HepG2 (cell line): ENCODE data around the gene B9D2. TPM values are rescaled to one million over a fixed set of nuclear protein-coding genes. Genes with fewer than 3 reads are reported as not detected.

Experiments used
- GABPB1 ChIP-seq: IDR thresholded peaks from 2 replicates; pipeline ENCODE4 v1.6.1; 2016; ENCODE audit warnings: mild to moderate bottlenecking, missing genetic modification reagents, moderate library complexity, missing compliant biosample characterization
- GMEB2 ChIP-seq: IDR thresholded peaks from 2 replicates; pipeline ENCODE4 v1.6.1; 2016; ENCODE audit warnings: missing biosample characterization, missing genetic modification reagents, low read depth
- HOXA7 ChIP-seq: sonication (generic); formaldehyde crosslinking; IDR thresholded peaks from 2 replicates; pipeline ENCODE4 v1.8.1; 2022; ENCODE audit warnings: mild to moderate bottlenecking, missing genetic modification reagents, moderate library complexity
- KLF11 ChIP-seq: IDR thresholded peaks from 2 replicates; pipeline ENCODE4 v1.6.1; 2016; ENCODE audit warnings: missing compliant biosample characterization
- MIER2 ChIP-seq: IDR thresholded peaks from 2 replicates; pipeline ENCODE4 v1.6.1; 2016; ENCODE audit warnings: missing biosample characterization, missing genetic modification reagents
- MLLT10 ChIP-seq: sonication (generic); formaldehyde crosslinking; IDR thresholded peaks from 2 replicates; pipeline ENCODE4 v1.4.0; 2020; ENCODE audit warnings: missing genetic modification reagents
- MNT ChIP-seq: fragments of 450-650 bp; IDR thresholded peaks from 2 replicates; pipeline ENCODE4 v1.6.1; 2016
- REXO4 ChIP-seq: sonication (generic); formaldehyde crosslinking; IDR thresholded peaks from 2 replicates; pipeline ENCODE4 v1.8.0; 2022; ENCODE audit warnings: missing genetic modification reagents, mild to moderate bottlenecking, borderline replicate concordance
- RORA ChIP-seq: sonication (generic); formaldehyde crosslinking; IDR thresholded peaks from 2 replicates; pipeline ENCODE4 v1.5.0; 2020; ENCODE audit warnings: mild to moderate bottlenecking, missing genetic modification reagents, moderate library complexity
- SAP130 ChIP-seq: IDR thresholded peaks from 2 replicates; pipeline ENCODE4 v1.6.1; 2016; ENCODE audit warnings: low read depth
- SSRP1 ChIP-seq: IDR thresholded peaks from 2 replicates; pipeline ENCODE4 v1.6.1; 2016; ENCODE audit warnings: control low read depth
- THAP11 ChIP-seq: IDR thresholded peaks from 2 replicates; pipeline ENCODE4 v1.6.1; 2016; ENCODE audit warnings: missing biosample characterization, missing genetic modification reagents
- THYN1 ChIP-seq: sonication (generic); formaldehyde crosslinking; IDR thresholded peaks from 2 replicates; pipeline ENCODE4 v1.8.1; 2023; ENCODE audit warnings: low read depth, mild to moderate bottlenecking, moderate library complexity, missing genetic modification reagents, borderline replicate concordance
- WIZ ChIP-seq: sonication (generic); formaldehyde crosslinking; IDR thresholded peaks from 2 replicates; pipeline ENCODE4 v1.5.1; 2020; ENCODE audit warnings: mild to moderate bottlenecking, missing genetic modification reagents
- ZBED4 ChIP-seq: sonication (generic); formaldehyde crosslinking; IDR thresholded peaks from 2 replicates; pipeline ENCODE4 v1.4.0; 2020; ENCODE audit warnings: missing genetic modification reagents, borderline replicate concordance
- ZMAT3 ChIP-seq: sonication (generic); formaldehyde crosslinking; conservative IDR thresholded peaks from 2 replicates; pipeline ENCODE4 v1.7.0; 2021; ENCODE audit warnings: missing genetic modification reagents
- ZNF296 ChIP-seq: sonication (generic); formaldehyde crosslinking; conservative IDR thresholded peaks from 2 replicates; pipeline ENCODE4 v1.5.0; 2020; ENCODE audit warnings: mild to moderate bottlenecking, missing genetic modification reagents
- ZNF30 ChIP-seq: sonication (generic); formaldehyde crosslinking; IDR thresholded peaks from 2 replicates; pipeline ENCODE4 v1.5.0; 2020; ENCODE audit warnings: mild to moderate bottlenecking, missing genetic modification reagents
- ZNF484 ChIP-seq: sonication (generic); formaldehyde crosslinking; IDR thresholded peaks from 2 replicates; pipeline ENCODE4 v1.5.1; 2020; ENCODE audit warnings: mild to moderate bottlenecking, low read depth, missing genetic modification reagents, borderline replicate concordance
- ZNF564 ChIP-seq: sonication (generic); formaldehyde crosslinking; IDR thresholded peaks from 2 replicates; pipeline ENCODE4 v1.8.1; 2023; ENCODE audit warnings: mild to moderate bottlenecking, missing genetic modification reagents
- ZNF740 ChIP-seq: sonication (generic); formaldehyde crosslinking; IDR thresholded peaks from 2 replicates; pipeline ENCODE4 v1.4.0; 2020; ENCODE audit warnings: missing genetic modification reagents
- ZNF83 ChIP-seq: sonication (generic); formaldehyde crosslinking; IDR thresholded peaks from 2 replicates; pipeline ENCODE4 v1.4.0; 2020; ENCODE audit warnings: missing genetic modification reagents, mild to moderate bottlenecking, borderline replicate concordance
- ZSCAN21 ChIP-seq: sonication (generic); formaldehyde crosslinking; IDR thresholded peaks from 2 replicates; pipeline ENCODE4 v1.8.0; 2022; ENCODE audit warnings: mild to moderate bottlenecking, missing genetic modification reagents, moderate library complexity, borderline replicate concordance
- ZSCAN25 ChIP-seq: sonication (generic); formaldehyde crosslinking; IDR thresholded peaks from 2 replicates; pipeline ENCODE4 v1.8.0; 2022; ENCODE audit warnings: mild to moderate bottlenecking, missing genetic modification reagents
- polyA plus RNA-seq, 8 experiments: library from polyadenylated mRNA; depleted of rRNA in 3 of 8; stranded (reverse) in 7 of 8; unstranded in 1 of 8; fragments of >200 nt; fragmentation: Illumina TruSeq in 4 of 8; extraction: Trizol in 4 of 8; gene quantifications; 2 replicates each; pipeline versions ENCODE4 v1.2.1 to v1.2.3, GENCODE V29; 2011 to 2016; ENCODE audit warnings: low read depth in 4 of 8, missing spikeins in 1 of 8, mixed read lengths in 1 of 8; ENCODE audit not compliant: insufficient read depth in 1 of 8
- total RNA-seq, 5 experiments: library from RNA; depleted of rRNA; stranded (reverse); fragments of >200 nt; fragmentation: Illumina TruSeq; extraction: Trizol; gene quantifications; 2 replicates each; pipeline ENCODE4 v1.2.3, GENCODE V29; 2016; ENCODE audit warnings: low read depth in 1 of 5

B9D2 gene
- total and polyA plus RNA-seq, 2 of the 13 experiments (the other 11 are each of a cell fraction or from before 2014, with no cell fraction given) = 3.1 to 4.4 TPM

- TF ChIP-seq GMEB2 (no peak), WIZ (CRISPR knock-in tag) (no peak), ZNF740 (CRISPR knock-in tag) (peak; percentile 28; the same call in 1 of the 2 replicates), ZMAT3 (CRISPR knock-in tag) (no peak), ZNF296 (CRISPR knock-in tag) (no peak), ZNF83 (CRISPR knock-in tag) (no peak), THAP11 (CRISPR knock-in tag) (no peak), ZSCAN21 (no peak), ZNF564 (CRISPR knock-in tag) (no peak), MIER2 (CRISPR knock-in tag) (no peak), RORA (CRISPR knock-in tag) (no peak), ZNF30 (CRISPR knock-in tag) (no peak), MLLT10 (CRISPR knock-in tag) (no peak), REXO4 (no peak), ZBED4 (CRISPR knock-in tag) (no peak), ZNF484 (CRISPR knock-in tag) (no peak), GABPB1 (peak; percentile 45; the same call in 1 of the 2 replicates), SSRP1 (CRISPR knock-in tag) (no peak), SAP130 (CRISPR knock-in tag) (peak; percentile 41), MNT (no peak), KLF11 (CRISPR knock-in tag) (no peak), ZSCAN25 (no peak), THYN1 (CRISPR knock-in tag) (no peak), HOXA7 (CRISPR knock-in tag) (no peak)
Measured at GRCh38 chr19:41351339-41352245, 12.4 kb downstream of the B9D2 start (continued).
